ENCODE results near the gene TBC1D5. TPM values are rescaled to one million over a fixed set of nuclear protein-coding genes. Genes with fewer than 3 reads are reported as not detected.

TBC1D5 gene
- total RNA-seq, 1 donor from 2014 or later: 55.6 TPM

DNA sequence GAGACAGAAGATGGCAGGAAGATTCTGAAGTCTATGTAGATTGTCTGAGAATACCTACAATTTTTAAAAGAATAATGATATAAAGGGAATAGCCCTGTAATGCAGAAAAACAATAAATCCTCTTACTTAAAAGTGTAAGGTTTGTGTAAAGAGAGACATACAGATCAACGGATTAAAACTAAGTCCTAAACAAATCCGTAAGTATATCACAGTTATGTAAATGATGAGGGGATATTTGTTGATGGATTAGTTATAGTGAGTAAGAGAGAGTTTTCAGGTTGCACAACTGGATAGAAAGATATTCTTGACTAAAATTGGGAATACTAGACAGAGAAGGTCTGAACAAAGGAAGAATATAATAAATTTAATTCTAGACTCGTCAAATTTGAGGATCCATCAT is 179.6 kb downstream of the TBC1D5 start:
- TF ChIP-seq, protein P1, sequence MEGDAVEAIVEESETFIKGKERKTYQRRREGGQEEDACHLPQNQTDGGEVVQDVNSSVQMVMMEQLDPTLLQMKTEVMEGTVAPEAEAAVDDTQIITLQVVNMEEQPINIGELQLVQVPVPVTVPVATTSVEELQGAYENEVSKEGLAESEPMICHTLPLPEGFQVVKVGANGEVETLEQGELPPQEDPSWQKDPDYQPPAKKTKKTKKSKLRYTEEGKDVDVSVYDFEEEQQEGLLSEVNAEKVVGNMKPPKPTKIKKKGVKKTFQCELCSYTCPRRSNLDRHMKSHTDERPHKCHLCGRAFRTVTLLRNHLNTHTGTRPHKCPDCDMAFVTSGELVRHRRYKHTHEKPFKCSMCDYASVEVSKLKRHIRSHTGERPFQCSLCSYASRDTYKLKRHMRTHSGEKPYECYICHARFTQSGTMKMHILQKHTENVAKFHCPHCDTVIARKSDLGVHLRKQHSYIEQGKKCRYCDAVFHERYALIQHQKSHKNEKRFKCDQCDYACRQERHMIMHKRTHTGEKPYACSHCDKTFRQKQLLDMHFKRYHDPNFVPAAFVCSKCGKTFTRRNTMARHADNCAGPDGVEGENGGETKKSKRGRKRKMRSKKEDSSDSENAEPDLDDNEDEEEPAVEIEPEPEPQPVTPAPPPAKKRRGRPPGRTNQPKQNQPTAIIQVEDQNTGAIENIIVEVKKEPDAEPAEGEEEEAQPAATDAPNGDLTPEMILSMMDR (IDR thresholded peaks at IDR 0.05; ENCODE audit: unreplicated experiment): no peak
- peaks cover 5% of the 10 kb centered on the region for H3K9me3 Mint-ChIP-seq (ENCODE audit: low read depth)
- no peaks in the 10 kb centered on the region for H3K27me3 Mint-ChIP-seq
- H3K4me3 Mint-ChIP-seq (ENCODE audit: low read depth): no peak overlapping the region
- no peaks in the 10 kb centered on the region for H3K4me1 Mint-ChIP-seq (ENCODE audit: low read depth)
- no peak overlapping the region for H3K27ac Mint-ChIP-seq
- DNase-seq (ENCODE audit: low spot score, unreplicated experiment): no peak
- H3K36me3 Mint-ChIP-seq (ENCODE audit: insufficient read depth): peaks cover 1% of the 10 kb centered on the region

GRCh38 chr3:17558565-17558964 is 183.9 kb downstream of the TBC1D5 start:
- Mint-ChIP-seq H3K27ac (no peak overlapping the region), H3K9me3 (ENCODE audit: low read depth) (peaks cover 8% of the 10 kb centered on the region), H3K4me1 (ENCODE audit: low read depth) (peaks cover 3% of the 10 kb centered on the region)

GRCh38 chr3:17557749-17558463 is 184.5 kb downstream of the TBC1D5 start:
- Mint-ChIP-seq H3K27ac (no peak overlapping the region), H3K4me1 (ENCODE audit: low read depth) (peaks cover 6% of the 10 kb centered on the region)

More at GRCh38 chr3:17558565-17558964, 183.9 kb downstream of the TBC1D5 start:
- TF ChIP-seq, protein P1 (IDR thresholded peaks at IDR 0.05; ENCODE audit: unreplicated experiment): no peak
- no peaks in the 10 kb centered on the region for H3K27me3 Mint-ChIP-seq
- DNase-seq (ENCODE audit: low spot score, unreplicated experiment): no peak
- H3K36me3 Mint-ChIP-seq (ENCODE audit: insufficient read depth): peaks cover 3% of the 10 kb centered on the region
- no peak overlapping the region for H3K4me3 Mint-ChIP-seq (ENCODE audit: low read depth)

GRCh38 chr3:17555525-17555924 is 186.9 kb downstream of the TBC1D5 start:
- Mint-ChIP-seq H3K4me1 (ENCODE audit: low read depth) (peaks cover 9% of the 10 kb centered on the region), H3K9me3 (ENCODE audit: low read depth) (peaks cover 3% of the 10 kb centered on the region), H3K27me3 (no peaks in the 10 kb centered on the region), H3K4me3 (ENCODE audit: low read depth) (no peak overlapping the region), H3K36me3 (ENCODE audit: insufficient read depth) (peaks cover 3% of the 10 kb centered on the region), H3K27ac (no peak overlapping the region)
- TF ChIP-seq, protein P1 (IDR thresholded peaks at IDR 0.05; ENCODE audit: unreplicated experiment): no peak
- no peak for DNase-seq (ENCODE audit: low spot score, unreplicated experiment)

More at GRCh38 chr3:17557749-17558463, 184.5 kb downstream of the TBC1D5 start:
- Mint-ChIP-seq H3K9me3 (ENCODE audit: low read depth) (peaks cover 3% of the 10 kb centered on the region), H3K4me3 (ENCODE audit: low read depth) (no peak overlapping the region), H3K27me3 (no peaks in the 10 kb centered on the region), H3K36me3 (ENCODE audit: insufficient read depth) (peaks cover 3% of the 10 kb centered on the region)
- TF ChIP-seq, protein P1 (IDR thresholded peaks at IDR 0.05; ENCODE audit: unreplicated experiment): no peak
- no peak for DNase-seq (ENCODE audit: low spot score, unreplicated experiment)

GRCh38 chr3:17554078-17554477 is 188.4 kb downstream of the TBC1D5 start:
- H3K36me3 Mint-ChIP-seq (ENCODE audit: insufficient read depth): peaks cover 2% of the 10 kb centered on the region
- no peaks in the 10 kb centered on the region for H3K27me3 Mint-ChIP-seq
- TF ChIP-seq, protein P1 (IDR thresholded peaks at IDR 0.05; ENCODE audit: unreplicated experiment): no peak
- DNase-seq (ENCODE audit: low spot score, unreplicated experiment): no peak
- no peak overlapping the region for H3K4me3 Mint-ChIP-seq (ENCODE audit: low read depth)
- peaks cover 3% of the 10 kb centered on the region for H3K9me3 Mint-ChIP-seq (ENCODE audit: low read depth)
- H3K27ac Mint-ChIP-seq: no peak overlapping the region
- peaks cover 11% of the 10 kb centered on the region for H3K4me1 Mint-ChIP-seq (ENCODE audit: low read depth)
